HFF-Myc (cell line): ENCODE data around the gene CYP19A1.

Experiments used
- DNase-seq: peaks from one replicate; pipeline ENCODE4 v3.0.0-alpha.2; 2011; ENCODE audit warnings: low read depth; ENCODE audit errors: extremely low read depth
- H3K4me3 ChIP-seq: replicated peaks from 2 replicates; pipeline ENCODE4 v1.5.1; 2011; ENCODE audit warnings: low read depth, mild to moderate bottlenecking, control low read depth, low read length
- TF ChIP-seq, protein P1 (sequence below): IDR thresholded peaks from 2 replicates; pipeline ENCODE4 v1.5.1; 2012; ENCODE audit warnings: mild to moderate bottlenecking, low read depth, low read length, control low read depth; ENCODE audit errors: missing control alignments

CYP19A1 gene

DNA sequence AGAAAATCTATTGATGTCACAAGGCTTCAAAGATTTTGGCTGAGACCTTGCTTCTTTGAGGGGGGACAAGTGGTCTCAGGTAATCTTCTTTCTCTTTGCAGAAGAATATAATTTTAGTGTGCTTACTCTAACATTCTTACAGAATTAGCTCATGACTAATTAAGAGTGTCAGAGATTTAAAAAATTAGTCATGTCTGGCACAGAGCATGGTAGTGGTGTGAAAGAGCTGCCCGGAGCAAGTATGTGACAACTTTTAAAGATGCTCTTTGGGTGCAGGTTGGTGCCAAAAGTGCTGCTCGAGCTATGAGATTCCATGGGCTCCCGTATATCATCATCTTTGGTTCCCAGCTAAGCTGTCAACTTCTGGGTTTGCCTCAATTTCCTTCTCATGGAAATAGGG lies 31.1 kb downstream of the CYP19A1 start:
- DNase-seq, result no peak
- H3K4me3 ChIP-seq, result no peak overlapping the region
- TF ChIP-seq, protein P1, sequence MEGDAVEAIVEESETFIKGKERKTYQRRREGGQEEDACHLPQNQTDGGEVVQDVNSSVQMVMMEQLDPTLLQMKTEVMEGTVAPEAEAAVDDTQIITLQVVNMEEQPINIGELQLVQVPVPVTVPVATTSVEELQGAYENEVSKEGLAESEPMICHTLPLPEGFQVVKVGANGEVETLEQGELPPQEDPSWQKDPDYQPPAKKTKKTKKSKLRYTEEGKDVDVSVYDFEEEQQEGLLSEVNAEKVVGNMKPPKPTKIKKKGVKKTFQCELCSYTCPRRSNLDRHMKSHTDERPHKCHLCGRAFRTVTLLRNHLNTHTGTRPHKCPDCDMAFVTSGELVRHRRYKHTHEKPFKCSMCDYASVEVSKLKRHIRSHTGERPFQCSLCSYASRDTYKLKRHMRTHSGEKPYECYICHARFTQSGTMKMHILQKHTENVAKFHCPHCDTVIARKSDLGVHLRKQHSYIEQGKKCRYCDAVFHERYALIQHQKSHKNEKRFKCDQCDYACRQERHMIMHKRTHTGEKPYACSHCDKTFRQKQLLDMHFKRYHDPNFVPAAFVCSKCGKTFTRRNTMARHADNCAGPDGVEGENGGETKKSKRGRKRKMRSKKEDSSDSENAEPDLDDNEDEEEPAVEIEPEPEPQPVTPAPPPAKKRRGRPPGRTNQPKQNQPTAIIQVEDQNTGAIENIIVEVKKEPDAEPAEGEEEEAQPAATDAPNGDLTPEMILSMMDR, result no peak

DNA sequence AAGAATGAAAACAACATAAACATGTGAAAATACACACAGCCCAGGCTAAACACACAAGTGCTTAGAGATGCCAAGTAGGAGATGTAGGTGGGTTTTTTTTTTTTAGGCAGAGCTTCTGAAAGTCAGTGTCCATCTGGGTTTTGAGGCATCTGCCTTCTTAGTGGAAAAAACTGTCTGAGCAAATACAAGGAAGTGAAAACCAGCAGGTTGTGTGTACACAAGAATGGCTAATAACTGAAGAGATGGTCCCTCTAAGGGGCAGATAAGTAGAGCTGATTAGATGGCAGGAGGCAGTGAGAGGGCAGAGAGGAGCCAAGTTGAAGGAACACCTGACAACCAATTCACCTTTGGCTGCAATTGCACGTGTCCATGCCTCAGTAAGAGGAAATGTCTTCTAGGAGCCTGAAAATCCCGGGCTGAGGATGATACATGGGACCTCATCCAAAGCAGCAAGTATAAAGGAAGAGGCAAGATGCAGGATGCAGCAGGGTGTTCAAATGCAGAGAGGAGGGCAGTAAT lies 34.9 kb downstream of the CYP19A1 start:
- no peak for DNase-seq
- H3K4me3 ChIP-seq, result no peak overlapping the region
- TF ChIP-seq, protein P1, result no peak

DNA sequence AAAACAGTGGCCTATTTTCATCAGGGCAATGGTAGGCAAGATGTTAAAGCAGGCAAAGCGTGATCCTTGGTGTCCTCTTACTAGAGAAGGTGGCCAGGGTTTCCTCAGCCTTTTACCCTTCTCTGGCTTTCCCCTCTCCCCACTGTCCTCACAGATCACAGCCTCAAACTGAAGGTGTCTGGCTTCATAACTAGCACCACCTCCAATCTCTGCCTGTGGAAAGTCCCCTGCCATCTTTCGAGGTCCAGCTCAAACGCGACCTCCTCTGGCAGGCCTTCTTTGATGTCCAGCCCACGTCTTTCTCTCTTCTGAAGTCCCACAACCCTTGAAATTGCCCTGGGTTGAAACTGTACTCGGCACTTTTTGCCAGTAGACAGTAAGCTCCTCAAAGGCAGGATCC lies 35.9 kb downstream of the CYP19A1 start:
- DNase-seq, result no peak
- TF ChIP-seq, protein P1, result no peak
- no peak overlapping the region for H3K4me3 ChIP-seq

DNA sequence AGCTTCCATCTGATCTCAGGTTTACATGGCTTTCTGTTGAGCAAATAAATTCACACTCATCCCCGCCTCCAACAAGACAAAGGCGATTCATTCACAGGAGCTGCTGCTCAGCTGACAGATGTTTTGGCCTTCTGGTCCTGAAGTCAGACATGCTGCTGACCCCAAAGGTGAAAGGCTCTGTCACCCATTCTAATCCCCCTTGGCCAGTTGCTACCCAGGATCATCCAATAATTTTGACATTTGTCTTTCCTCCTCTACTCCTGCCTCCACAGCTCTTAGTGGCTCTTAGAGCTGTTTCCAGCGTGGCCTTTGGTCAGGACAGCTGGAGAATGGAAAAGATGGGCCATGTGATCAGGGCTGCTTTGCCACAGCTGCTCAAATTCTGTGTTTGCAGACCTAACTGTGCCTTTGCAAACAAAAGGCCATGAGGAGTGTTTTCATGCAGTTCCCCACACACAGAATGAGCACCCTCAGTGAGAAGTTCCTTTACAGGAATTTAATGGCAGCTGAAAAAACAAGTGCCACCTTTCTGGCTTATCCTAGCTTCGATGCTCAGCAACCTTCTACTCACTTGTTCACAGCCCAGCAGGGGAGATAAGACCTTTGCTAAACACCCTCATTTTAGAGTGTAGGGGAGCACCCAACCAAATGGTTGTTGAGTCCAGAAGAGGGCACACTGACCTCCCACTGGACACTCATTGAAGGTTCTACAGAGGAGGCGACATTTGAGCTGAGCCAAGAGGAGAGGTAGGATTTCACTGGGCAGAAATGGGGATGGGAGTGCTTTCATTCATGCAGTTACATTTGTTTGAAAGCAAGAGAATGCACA lies 39.0 kb downstream of the CYP19A1 start:
- TF ChIP-seq, protein P1, result no peak
- no peak for DNase-seq
- H3K4me3 ChIP-seq, result no peak overlapping the region

DNA sequence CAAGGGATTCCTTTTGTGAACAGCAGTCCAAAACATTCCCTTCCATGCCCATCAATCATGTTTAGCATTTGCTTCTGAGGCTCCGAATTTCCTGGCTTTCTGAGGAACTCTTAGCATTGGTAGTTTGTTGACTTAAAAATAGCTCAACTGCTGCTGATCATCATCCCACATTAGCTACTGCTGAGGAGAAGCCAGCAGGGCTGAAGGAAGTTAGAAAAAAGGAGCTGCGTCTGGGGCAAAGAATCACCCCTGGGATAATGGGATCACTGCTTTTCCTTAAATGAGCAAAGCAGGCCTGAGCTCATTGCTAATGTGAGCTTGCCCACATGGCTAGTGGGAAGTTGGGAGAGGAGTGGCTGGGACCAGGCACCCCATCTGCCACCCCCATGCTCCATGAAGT lies 39.8 kb downstream of the CYP19A1 start:
- TF ChIP-seq, protein P1, result no peak
- H3K4me3 ChIP-seq, result no peak overlapping the region
- DNase-seq, result no peak

DNA sequence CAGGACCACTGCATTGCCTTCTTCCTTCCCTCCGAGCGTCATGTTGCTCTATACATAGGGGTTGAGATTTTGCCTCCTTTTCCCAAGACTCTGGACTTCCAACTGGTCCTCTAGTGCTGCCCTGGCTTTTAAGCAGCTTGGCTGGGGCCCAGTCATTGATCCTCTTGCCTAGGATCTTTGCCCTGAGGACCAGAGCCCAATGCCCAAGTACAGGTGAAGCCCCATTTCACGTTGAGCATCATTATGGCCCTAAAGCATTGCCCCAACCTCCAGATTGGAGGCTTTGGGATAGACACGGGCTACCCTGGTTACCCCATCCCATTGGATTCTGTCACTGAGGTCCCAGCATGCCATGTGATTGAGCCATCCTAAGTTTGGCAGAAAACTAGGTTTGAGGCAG lies 47.7 kb downstream of the CYP19A1 start:
- no peak for DNase-seq
- TF ChIP-seq, protein P1, result no peak
- H3K4me3 ChIP-seq, result no peak overlapping the region
